ENCODE results near the gene KIAA1755. TPM values are rescaled to one million over a fixed set of nuclear protein-coding genes. Genes with fewer than 3 reads are reported as not detected.

The KIAA1755 gene
- total RNA-seq, 1 donor from 2014 or later: not detected

DNA sequence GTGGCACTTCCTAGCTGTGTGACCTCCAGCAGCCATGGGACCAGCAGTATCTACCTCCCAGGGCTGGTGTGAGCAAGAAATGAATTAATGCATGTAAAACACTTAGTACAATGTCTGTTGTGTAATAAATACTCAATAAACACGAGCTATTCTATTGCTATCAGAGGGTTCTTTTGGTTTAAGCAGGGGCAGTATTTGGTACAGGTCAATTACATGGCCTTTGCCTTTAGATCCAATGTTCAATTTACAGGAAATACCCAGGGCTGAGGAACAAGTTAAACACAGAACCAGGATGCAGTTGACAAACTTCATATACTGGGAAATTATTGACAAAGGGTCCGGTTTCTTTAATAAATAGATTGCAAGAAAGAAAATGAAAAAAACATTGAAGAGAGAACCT lies 98.4 kb downstream of the KIAA1755 start:
- CTCF ChIA-PET: interaction anchor here (1.0 to 3.5 kb wide), 3 partner anchors 59 to 104 kb away, joined by 4 to 13 read pairs (median 11); no protein-coding TSS in a partner anchor

DNA sequence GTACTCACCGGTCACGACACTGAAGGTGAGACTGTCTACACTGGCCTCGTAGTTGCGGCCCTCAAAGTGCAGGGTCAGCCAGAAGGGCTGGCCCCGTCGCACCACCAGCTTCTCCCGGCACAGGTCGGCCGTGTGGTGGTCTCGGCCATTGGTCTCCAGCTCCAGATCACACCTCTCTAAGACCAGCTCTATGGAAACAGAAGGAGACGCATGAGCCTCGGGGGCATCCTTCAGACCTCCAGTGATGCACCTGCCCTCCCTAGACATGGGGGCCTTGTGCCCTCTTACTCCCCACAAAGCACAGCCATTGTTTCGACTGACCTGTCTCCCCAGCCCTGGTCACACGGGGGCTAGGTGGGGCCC lies 99.1 kb downstream of the KIAA1755 start:
- no peak overlapping the region for H3K4me3 Mint-ChIP-seq
- H3K4me1 Mint-ChIP-seq: peaks cover 14% of the 10 kb centered on the region
- TF ChIP-seq, protein P1, sequence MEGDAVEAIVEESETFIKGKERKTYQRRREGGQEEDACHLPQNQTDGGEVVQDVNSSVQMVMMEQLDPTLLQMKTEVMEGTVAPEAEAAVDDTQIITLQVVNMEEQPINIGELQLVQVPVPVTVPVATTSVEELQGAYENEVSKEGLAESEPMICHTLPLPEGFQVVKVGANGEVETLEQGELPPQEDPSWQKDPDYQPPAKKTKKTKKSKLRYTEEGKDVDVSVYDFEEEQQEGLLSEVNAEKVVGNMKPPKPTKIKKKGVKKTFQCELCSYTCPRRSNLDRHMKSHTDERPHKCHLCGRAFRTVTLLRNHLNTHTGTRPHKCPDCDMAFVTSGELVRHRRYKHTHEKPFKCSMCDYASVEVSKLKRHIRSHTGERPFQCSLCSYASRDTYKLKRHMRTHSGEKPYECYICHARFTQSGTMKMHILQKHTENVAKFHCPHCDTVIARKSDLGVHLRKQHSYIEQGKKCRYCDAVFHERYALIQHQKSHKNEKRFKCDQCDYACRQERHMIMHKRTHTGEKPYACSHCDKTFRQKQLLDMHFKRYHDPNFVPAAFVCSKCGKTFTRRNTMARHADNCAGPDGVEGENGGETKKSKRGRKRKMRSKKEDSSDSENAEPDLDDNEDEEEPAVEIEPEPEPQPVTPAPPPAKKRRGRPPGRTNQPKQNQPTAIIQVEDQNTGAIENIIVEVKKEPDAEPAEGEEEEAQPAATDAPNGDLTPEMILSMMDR (IDR thresholded peaks at IDR 0.05): no peak
- ATAC-seq (ENCODE audit: low read depth) (no peak), DNase-seq (no peak)
- ChIA-PET POLR2A (no interaction called here), CTCF (interaction anchor here (1.0 to 3.5 kb wide), 3 partner anchors 60 to 104 kb away, joined by 4 to 13 read pairs (median 11); no protein-coding TSS in a partner anchor)
- intact Hi-C loops (cut with micrococcal nuclease): no loop called here
- no peak overlapping the region for H3K27ac Mint-ChIP-seq
- H3K9me3 Mint-ChIP-seq: no peaks in the 10 kb centered on the region
- no peaks in the 10 kb centered on the region for H3K36me3 Mint-ChIP-seq (ENCODE audit: low read depth)
- H3K27me3 Mint-ChIP-seq: no peaks in the 10 kb centered on the region

More for the DNA sequence above, 98.4 kb downstream of the KIAA1755 start:
- POLR2A ChIA-PET: interaction anchor here (1.8 kb wide), 1 partner anchor 86 kb away, joined by 5 read pairs; no protein-coding TSS in a partner anchor
- no peak overlapping the region for H3K27ac Mint-ChIP-seq
- DNase-seq (no peak), ATAC-seq (ENCODE audit: low read depth) (no peak)
- no peaks in the 10 kb centered on the region for H3K36me3 Mint-ChIP-seq (ENCODE audit: low read depth)
- TF ChIP-seq, protein P1 (IDR thresholded peaks at IDR 0.05): no peak
- intact Hi-C loops (cut with micrococcal nuclease): no loop called here
- no peak overlapping the region for H3K4me3 Mint-ChIP-seq
- H3K9me3 Mint-ChIP-seq: no peaks in the 10 kb centered on the region
- peaks cover 14% of the 10 kb centered on the region for H3K4me1 Mint-ChIP-seq
- H3K27me3 Mint-ChIP-seq: no peaks in the 10 kb centered on the region

Other genes with a start within 250 kb of the KIAA1755 start
- gene TTI1, start 227.3 kb downstream of the KIAA1755 start, total RNA-seq: 27.1 and 30.1 TPM in 2 replicates
- gene RPRD1B, start 227.0 kb downstream of the KIAA1755 start, total RNA-seq: 38.4 and 40.8 TPM in 2 replicates
- 20.8 and 22.9 TPM in 2 replicates for gene TGM2, start 95.5 kb downstream of the KIAA1755 start, total RNA-seq
- gene BPI, start 43.4 kb upstream of the KIAA1755 start, total RNA-seq: not detected in 2 replicates
- gene LBP, start 85.7 kb upstream of the KIAA1755 start, total RNA-seq: not detected in 2 replicates
- 62.6 and 75.2 TPM in 2 replicates for gene SNHG17, start 174.6 kb upstream of the KIAA1755 start, total RNA-seq
- gene RALGAPB, start 212.1 kb upstream of the KIAA1755 start, total RNA-seq: 40.2 and 48.3 TPM in 2 replicates

Measured in activated B cell treated with CpG ODN at 0.5 μM for 24 hours (primary cell).